Hepatocyte (in vitro differentiated cells): ENCODE data around the gene CNOT8.

Experiments
- EZH2 ChIP-seq: fragments of 200-600 bp; sonication (generic); IDR thresholded peaks from 2 replicates; pipeline ENCODE4 v1.6.1; 2016; ENCODE audit warnings: antibody characterized with exemption, mild to moderate bottlenecking, borderline replicate concordance
- EZH2phosphoT487 ChIP-seq: fragments of 200-600 bp; sonication (generic); IDR thresholded peaks from one replicate; pipeline ENCODE4 v1.6.1; 2018; ENCODE audit warnings: antibody characterized with exemption, mild to moderate bottlenecking, low read depth, moderate library complexity; ENCODE audit not compliant: unreplicated experiment, severe bottlenecking
- TF ChIP-seq, protein P1 (sequence below): fragments of 200-600 bp; sonication (generic); IDR thresholded peaks from 2 replicates; pipeline ENCODE4 v1.5.1; 2016; ENCODE audit warnings: antibody characterized with exemption, mild to moderate bottlenecking; ENCODE audit not compliant: poor library complexity

DNA sequence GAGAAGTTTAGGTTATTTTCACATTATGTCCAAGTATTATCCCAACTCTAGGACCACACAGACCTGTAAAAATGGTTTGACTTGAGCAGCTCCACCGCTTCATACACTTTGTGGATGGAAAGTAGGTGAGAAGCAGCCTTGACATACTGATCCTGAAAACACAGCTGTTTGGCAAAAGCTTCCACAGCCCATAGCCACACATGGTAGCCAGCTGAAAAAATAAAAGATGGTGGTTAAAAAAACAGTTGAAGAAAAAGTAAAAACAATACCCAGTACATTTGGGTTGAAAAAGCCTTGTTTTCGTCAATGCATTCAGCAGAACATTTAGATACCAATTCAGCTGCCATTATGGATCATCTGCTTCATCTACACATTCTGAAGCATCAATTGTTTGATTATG is 42.8 kb downstream of the CNOT8 start:
- TF ChIP-seq, protein P1, sequence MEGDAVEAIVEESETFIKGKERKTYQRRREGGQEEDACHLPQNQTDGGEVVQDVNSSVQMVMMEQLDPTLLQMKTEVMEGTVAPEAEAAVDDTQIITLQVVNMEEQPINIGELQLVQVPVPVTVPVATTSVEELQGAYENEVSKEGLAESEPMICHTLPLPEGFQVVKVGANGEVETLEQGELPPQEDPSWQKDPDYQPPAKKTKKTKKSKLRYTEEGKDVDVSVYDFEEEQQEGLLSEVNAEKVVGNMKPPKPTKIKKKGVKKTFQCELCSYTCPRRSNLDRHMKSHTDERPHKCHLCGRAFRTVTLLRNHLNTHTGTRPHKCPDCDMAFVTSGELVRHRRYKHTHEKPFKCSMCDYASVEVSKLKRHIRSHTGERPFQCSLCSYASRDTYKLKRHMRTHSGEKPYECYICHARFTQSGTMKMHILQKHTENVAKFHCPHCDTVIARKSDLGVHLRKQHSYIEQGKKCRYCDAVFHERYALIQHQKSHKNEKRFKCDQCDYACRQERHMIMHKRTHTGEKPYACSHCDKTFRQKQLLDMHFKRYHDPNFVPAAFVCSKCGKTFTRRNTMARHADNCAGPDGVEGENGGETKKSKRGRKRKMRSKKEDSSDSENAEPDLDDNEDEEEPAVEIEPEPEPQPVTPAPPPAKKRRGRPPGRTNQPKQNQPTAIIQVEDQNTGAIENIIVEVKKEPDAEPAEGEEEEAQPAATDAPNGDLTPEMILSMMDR = no peak
- TF ChIP-seq EZH2 (no peak), EZH2phosphoT487 (no peak)
